NCI-H2171 treated with DMSO at 0.1 percent for 48 hours (cell line): ENCODE data around the gene YBX2.

Experiments used
- DNase-seq: peaks from one replicate; lab custom pipeline; 2025; lab: John Stamatoyannopoulos, UW

Gene YBX2

GRCh38 chr17:7243453-7243729 is 51.0 kb downstream of the YBX2 start:
- DNase-seq = no peak

- peak; percentile 96 for DNase-seq
Measured at GRCh38 chr17:7242717-7243452, 51.6 kb downstream of the YBX2 start.

GRCh38 chr17:7241783-7242716 is 52.4 kb downstream of the YBX2 start, which contains the start of gene GABARAP:
TSS of gene GABARAP (minus strand) at chr17:7242449. CDS start at chr17:7242330, 119 bp downstream.
- DNase-seq = peak; percentile 83

GRCh38 chr17:7241090-7241733 is 53.2 kb downstream of the YBX2 start:
- DNase-seq = no peak

- no peak for DNase-seq
Measured at GRCh38 chr17:7240375-7240774, 54.1 kb downstream of the YBX2 start.

- peak; percentile 99 for DNase-seq
Measured at GRCh38 chr17:7239091-7240027, 55.1 kb downstream of the YBX2 start, which contains the start of gene PHF23. TSS of gene PHF23 (minus strand) at chr17:7239457. CDS start at chr17:7239279, 178 bp downstream.

GRCh38 chr17:7238420-7239090 is 55.9 kb downstream of the YBX2 start:
- DNase-seq = no peak
